Stimulated activated naive CD8-positive, alpha-beta T cell treated with anti-CD3 and anti-CD28 coated beads, Interleukin-15, Interleukin-2, amounts not matched to agents 100 ng/mL and 50 ng/mL, for 24 hours (primary cell): Measurements from ENCODE around the gene GNAI1.

Experiments
- H3K27ac Mint-ChIP-seq: one replicate; pipeline ENCODE4 v1.8.0; 2021; ENCODE audit warnings: mild to moderate bottlenecking, mixed read lengths
- H3K27me3 Mint-ChIP-seq: one replicate; pipeline ENCODE4 v1.8.0; 2021; ENCODE audit warnings: mixed read lengths
- H3K36me3 Mint-ChIP-seq: one replicate; pipeline ENCODE4 v1.8.0; 2021; ENCODE audit warnings: low read depth, mixed read lengths
- H3K4me1 Mint-ChIP-seq: one replicate; pipeline ENCODE4 v1.8.0; 2021; ENCODE audit warnings: low read depth, mixed read lengths
- H3K4me3 Mint-ChIP-seq: one replicate; pipeline ENCODE4 v1.8.0; 2021; ENCODE audit warnings: mild to moderate bottlenecking, mixed read lengths
- H3K9me3 Mint-ChIP-seq: one replicate; pipeline ENCODE4 v1.8.0; 2021; ENCODE audit warnings: mixed read lengths

GNAI1 gene

DNA sequence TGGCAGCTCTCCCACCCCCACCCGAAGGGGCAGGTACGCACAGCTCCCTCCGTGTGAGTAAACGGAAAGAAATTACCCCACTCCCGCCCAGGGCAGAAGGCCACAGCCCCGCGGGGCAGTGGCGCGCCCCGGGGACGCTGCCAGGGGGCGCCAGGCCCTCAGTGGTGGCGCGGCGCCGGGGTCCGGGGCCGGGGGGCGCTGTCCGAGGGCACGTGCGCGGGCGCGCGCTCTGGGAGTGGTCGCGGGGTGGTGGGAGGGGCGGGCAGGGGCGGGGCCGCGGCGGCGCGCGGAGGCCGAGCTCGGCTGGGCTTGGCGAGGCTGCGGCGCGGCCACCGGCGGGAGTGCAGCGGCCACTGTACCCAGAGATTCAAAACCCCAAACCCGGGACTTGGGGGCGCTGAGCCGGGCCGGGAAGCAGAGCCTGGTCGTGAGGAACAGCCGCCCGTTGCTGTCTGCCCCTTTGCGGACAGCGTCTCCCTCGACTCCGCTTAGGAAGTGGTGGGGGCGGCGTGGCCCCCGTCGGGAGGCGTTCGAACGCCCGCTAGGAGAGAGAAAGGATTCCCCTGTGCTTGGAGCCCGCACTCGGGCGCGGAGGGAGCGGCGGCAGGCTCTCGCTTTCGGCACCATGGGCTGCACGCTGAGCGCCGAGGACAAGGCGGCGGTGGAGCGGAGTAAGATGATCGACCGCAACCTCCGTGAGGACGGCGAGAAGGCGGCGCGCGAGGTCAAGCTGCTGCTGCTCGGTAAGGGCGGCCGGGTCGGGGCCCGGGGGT, at the start of gene GNAI1:
Gene GNAI1, plus strand, starts transcription at position 296 of the 773 bp plus-strand sequence. Its CDS starts 330 bp downstream, at position 626.
- Mint-ChIP-seq H3K9me3 (no peaks in the 10 kb centered on the region), H3K36me3 (no peaks in the 10 kb centered on the region), H3K27ac (peak within 1 kb of the TSS; percentile 92), H3K27me3 (peaks cover 63% of the 10 kb centered on the region), H3K4me1 (peaks cover 31% of the 10 kb centered on the region), H3K4me3 (peak within 1 kb of the TSS; percentile 86)

- H3K9me3 Mint-ChIP-seq, result no peaks in the 10 kb centered on the region
- no peak overlapping the region for H3K4me3 Mint-ChIP-seq
- H3K27ac Mint-ChIP-seq, result no peak overlapping the region
- H3K4me1 Mint-ChIP-seq, result no peaks in the 10 kb centered on the region
- no peaks in the 10 kb centered on the region for H3K36me3 Mint-ChIP-seq
- no peaks in the 10 kb centered on the region for H3K27me3 Mint-ChIP-seq
These were observed 47.4 kb upstream of the GNAI1 start for GRCh38 chr7:80087051-80087770.

DNA sequence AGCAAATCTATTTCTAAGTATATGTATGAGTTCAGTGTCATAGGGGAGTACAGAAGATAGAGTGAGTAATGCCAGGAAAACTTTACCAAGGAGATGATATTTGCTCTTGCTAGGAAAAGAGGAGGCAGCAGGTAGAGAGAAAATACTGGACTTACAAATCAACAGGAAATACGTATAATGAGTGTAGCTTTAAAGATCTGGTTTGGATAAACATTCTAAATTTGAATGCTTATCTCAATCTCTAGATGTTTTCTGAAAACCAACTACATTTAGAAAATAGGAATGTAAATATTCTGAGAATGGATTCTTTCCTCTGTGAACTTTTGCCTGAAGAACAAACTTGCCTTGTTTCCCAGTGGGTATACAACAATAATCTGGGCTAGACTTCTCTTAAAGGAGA, 46.9 kb upstream of the GNAI1 start:
- Mint-ChIP-seq H3K27me3 (no peaks in the 10 kb centered on the region), H3K9me3 (no peaks in the 10 kb centered on the region), H3K36me3 (no peaks in the 10 kb centered on the region), H3K4me3 (no peak overlapping the region), H3K27ac (no peak overlapping the region), H3K4me1 (no peaks in the 10 kb centered on the region)

- H3K27me3 Mint-ChIP-seq, result no peaks in the 10 kb centered on the region
- no peak overlapping the region for H3K27ac Mint-ChIP-seq
- H3K4me1 Mint-ChIP-seq, result no peaks in the 10 kb centered on the region
- H3K4me3 Mint-ChIP-seq, result no peak overlapping the region
- no peaks in the 10 kb centered on the region for H3K36me3 Mint-ChIP-seq
- no peaks in the 10 kb centered on the region for H3K9me3 Mint-ChIP-seq
These were observed 45.9 kb upstream of the GNAI1 start for GRCh38 chr7:80088705-80089104.

DNA sequence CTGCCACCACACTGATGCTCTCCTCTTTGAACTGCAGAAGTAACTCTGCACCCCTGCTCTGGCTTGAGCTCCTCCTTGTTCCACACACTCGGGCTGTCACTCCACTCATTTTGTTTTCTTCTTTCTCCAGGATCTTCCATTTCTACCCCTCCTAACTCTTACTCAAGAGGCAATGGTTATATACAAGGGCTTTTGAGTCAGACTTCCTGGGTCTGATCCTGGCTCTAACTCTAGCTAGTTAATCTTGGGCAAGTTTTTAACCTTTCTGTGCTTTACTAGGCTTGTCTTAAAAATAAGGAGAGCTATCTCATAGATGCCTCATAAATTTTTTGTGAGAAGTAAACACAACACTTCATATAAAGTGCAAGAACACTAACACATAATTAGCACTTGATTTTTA, 45.3 kb upstream of the GNAI1 start:
- Mint-ChIP-seq H3K4me3 (no peak overlapping the region), H3K9me3 (no peaks in the 10 kb centered on the region), H3K27me3 (no peaks in the 10 kb centered on the region), H3K27ac (no peak overlapping the region), H3K4me1 (no peaks in the 10 kb centered on the region), H3K36me3 (no peaks in the 10 kb centered on the region)

DNA sequence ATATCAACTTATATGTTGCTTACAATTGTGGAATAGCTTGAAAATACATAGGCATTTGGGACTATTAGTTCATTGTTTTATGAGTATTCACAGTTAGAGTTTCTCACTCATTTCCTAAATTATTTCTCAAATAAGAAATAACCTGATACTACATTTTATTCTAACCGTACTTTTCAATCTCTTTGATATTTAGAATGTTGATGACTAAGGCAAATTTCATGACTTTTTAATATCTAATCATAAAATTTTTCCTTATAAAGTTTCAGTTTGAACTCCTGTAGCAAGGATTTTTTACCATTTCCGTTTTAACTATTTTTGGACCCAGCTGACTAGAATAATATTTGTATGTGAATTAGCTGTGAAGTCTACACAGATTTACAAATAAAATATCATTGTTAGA, 41.3 kb upstream of the GNAI1 start:
- Mint-ChIP-seq H3K9me3 (no peaks in the 10 kb centered on the region), H3K36me3 (no peaks in the 10 kb centered on the region), H3K4me3 (no peak overlapping the region), H3K27me3 (no peaks in the 10 kb centered on the region), H3K27ac (no peak overlapping the region), H3K4me1 (no peaks in the 10 kb centered on the region)

GRCh38 chr7:80095545-80095944, 39.1 kb upstream of the GNAI1 start:
- Mint-ChIP-seq H3K27ac (no peak overlapping the region), H3K27me3 (no peaks in the 10 kb centered on the region), H3K4me1 (no peaks in the 10 kb centered on the region), H3K36me3 (no peaks in the 10 kb centered on the region), H3K9me3 (no peaks in the 10 kb centered on the region), H3K4me3 (no peak overlapping the region)

DNA sequence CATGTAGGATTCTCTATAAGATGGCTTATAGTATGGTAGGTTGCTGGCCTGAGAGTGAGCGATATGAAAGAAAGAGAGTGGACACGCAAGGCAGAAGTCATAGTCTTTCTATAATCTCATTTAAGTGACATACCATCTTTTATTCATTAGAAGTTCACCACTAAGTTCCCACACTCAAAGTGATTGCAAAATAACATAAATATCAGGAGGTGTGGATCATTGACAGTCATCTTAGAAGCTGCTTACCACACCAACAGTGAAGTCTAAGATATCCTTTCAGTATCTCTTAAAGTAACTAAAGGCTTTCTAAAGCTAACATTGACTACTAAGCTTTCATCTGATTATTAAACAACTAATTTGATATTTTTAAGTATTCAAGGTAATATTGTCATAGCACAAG, 36.9 kb upstream of the GNAI1 start:
- H3K27me3 Mint-ChIP-seq, result no peaks in the 10 kb centered on the region
- no peaks in the 10 kb centered on the region for H3K36me3 Mint-ChIP-seq
- no peaks in the 10 kb centered on the region for H3K9me3 Mint-ChIP-seq
- no peak overlapping the region for H3K27ac Mint-ChIP-seq
- H3K4me1 Mint-ChIP-seq, result no peaks in the 10 kb centered on the region
- no peak overlapping the region for H3K4me3 Mint-ChIP-seq

DNA sequence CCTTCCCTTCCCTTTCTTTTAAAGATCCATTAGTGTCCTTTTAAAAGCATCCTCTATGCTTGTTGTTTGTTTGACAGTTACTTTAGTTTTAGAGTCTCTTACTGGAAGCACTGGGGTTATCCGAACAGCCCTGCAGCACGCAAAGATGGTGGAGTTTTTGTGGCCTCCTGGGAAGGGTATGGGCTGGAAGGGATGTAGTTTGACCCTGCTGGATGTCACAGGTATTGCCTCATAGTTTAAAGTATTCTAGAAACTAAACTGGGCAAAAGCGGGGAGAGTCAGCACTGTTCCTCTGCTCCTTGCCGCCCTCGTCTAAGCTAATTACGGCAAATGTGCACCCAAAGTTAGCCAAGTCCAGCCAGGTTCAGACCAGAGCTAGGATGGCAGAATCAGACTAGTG, 35.8 kb upstream of the GNAI1 start:
- Mint-ChIP-seq H3K9me3 (no peaks in the 10 kb centered on the region), H3K27ac (no peak overlapping the region), H3K4me3 (no peak overlapping the region), H3K27me3 (no peaks in the 10 kb centered on the region), H3K4me1 (no peaks in the 10 kb centered on the region), H3K36me3 (no peaks in the 10 kb centered on the region)

DNA sequence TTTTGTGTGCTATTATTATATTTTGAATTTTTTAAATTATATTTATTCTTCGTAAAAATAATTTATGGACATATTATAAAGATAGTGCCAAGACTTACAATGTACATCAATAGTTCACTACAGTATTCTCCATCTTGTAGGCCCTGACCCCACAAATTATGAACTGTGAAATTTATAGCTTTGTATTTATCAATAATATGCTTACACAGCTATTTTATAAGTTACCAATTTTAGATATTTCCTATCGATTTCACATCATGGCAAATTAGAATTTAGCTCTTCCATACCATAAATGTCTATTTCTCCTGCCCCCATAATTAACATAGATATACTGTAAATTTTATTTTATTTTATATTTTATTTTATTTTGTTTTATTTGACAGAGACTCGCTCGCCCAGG, 34.4 kb upstream of the GNAI1 start:
- no peak overlapping the region for H3K27ac Mint-ChIP-seq
- H3K9me3 Mint-ChIP-seq, result peaks cover under 1% of the 10 kb centered on the region
- H3K4me3 Mint-ChIP-seq, result no peak overlapping the region
- peaks cover under 1% of the 10 kb centered on the region for H3K4me1 Mint-ChIP-seq
- no peaks in the 10 kb centered on the region for H3K36me3 Mint-ChIP-seq
- H3K27me3 Mint-ChIP-seq, result no peaks in the 10 kb centered on the region

DNA sequence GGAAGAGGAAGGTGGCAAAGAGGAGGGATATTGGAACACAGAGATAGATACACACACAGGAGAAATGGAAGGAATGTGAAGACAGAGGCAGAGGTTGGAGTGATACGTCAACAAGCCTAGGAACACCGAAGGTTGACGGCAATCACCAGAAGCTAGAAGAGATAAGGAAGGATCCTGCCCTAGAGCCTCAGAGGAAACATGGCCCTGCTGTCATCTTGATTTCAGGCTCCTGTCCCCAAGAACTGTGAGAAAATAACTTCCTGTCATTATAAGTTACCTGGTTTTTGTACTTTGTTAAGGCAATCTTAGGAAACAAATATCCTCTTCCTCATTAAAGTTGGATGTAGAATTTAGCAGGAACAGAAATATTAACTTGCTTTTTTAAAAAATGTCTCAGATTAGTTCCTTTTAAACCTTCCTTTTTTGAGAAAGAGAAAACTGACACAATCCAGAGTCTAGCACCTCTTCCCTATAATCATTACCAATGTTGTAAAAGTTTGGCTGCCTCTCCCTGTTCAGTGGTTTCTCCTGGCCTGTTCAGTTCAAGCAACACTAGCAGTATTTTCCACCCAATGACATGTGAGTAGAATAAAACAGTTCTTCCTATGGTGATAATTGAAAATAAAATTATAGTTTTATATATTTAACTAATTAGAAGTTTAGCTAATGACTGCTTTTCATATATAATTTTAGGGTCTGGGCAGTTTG, 28.8 kb upstream of the GNAI1 start:
- Mint-ChIP-seq H3K27me3 (no peaks in the 10 kb centered on the region), H3K36me3 (no peaks in the 10 kb centered on the region), H3K4me1 (peaks cover 25% of the 10 kb centered on the region), H3K27ac (peak overlapping the region; percentile 38), H3K9me3 (peaks cover 4% of the 10 kb centered on the region), H3K4me3 (no peak overlapping the region)

- Mint-ChIP-seq H3K4me1 (peaks cover 25% of the 10 kb centered on the region), H3K4me3 (no peak overlapping the region), H3K9me3 (peaks cover 4% of the 10 kb centered on the region), H3K27ac (peak overlapping the region; percentile 58), H3K27me3 (no peaks in the 10 kb centered on the region), H3K36me3 (no peaks in the 10 kb centered on the region)
These were observed 28.0 kb upstream of the GNAI1 start for GRCh38 chr7:80106498-80107113.

DNA sequence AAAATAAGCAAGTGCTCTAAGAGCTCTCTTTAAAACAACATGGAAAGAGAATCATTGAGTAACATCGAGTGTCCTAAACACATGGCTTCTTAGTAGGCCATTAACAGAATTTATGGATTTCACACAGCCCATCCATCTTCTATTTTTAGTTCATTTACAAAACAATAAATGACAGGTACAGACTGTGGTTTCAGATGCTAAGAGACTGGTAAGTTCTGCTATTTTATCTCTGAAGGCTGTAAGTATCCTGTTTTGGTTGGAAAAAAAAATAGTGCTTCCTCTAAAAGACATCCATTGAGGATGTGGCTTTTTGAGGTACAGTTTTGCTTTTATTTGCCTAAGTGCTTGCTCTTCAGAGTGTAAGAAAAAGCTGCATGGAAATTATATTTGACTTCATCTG, 27.4 kb upstream of the GNAI1 start:
- H3K9me3 Mint-ChIP-seq, result peaks cover 4% of the 10 kb centered on the region
- H3K27me3 Mint-ChIP-seq, result no peaks in the 10 kb centered on the region
- H3K4me3 Mint-ChIP-seq, result no peak overlapping the region
- peaks cover 25% of the 10 kb centered on the region for H3K4me1 Mint-ChIP-seq
- H3K27ac Mint-ChIP-seq, result no peak overlapping the region
- no peaks in the 10 kb centered on the region for H3K36me3 Mint-ChIP-seq

DNA sequence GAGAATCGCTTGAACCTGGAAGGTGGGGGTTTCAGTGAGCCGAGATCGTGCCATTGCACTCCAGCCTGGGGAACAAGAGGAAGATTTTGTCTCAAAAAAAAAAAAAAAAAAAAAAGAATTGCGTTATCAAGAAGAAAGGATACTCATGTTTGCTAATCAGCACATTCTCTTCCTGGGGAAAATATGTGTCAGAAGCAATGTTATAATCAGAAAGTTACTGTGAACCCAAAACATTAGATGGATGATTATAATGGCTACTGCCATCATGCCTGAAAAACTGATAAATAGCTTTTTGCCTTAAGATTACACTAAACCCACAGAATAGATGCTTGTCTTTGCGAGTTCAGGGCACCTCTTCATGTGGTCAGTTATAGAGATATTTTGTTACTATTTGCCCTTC, 24.3 kb upstream of the GNAI1 start:
- Mint-ChIP-seq H3K27me3 (peaks cover 4% of the 10 kb centered on the region), H3K4me1 (peaks cover 23% of the 10 kb centered on the region), H3K4me3 (no peak overlapping the region), H3K27ac (no peak overlapping the region), H3K9me3 (peaks cover 2% of the 10 kb centered on the region), H3K36me3 (no peaks in the 10 kb centered on the region)

GRCh38 chr7:80114159-80114558, 20.5 kb upstream of the GNAI1 start:
- peaks cover 4% of the 10 kb centered on the region for H3K27me3 Mint-ChIP-seq
- H3K27ac Mint-ChIP-seq, result no peak overlapping the region
- no peak overlapping the region for H3K4me3 Mint-ChIP-seq
- no peaks in the 10 kb centered on the region for H3K36me3 Mint-ChIP-seq
- H3K9me3 Mint-ChIP-seq, result no peaks in the 10 kb centered on the region
- H3K4me1 Mint-ChIP-seq, result no peaks in the 10 kb centered on the region
